HEK293 (cell line): Measurements from ENCODE around the gene YIPF1.

Experiments used
- CTCF ChIA-PET: fragments of 350-600 bp; formaldehyde crosslinking; extraction: SDS; loops from one replicate; lab custom pipeline; 2021; ENCODE audit warnings: antibody characterized with exemption; lab: Yijun Ruan, JAX
- POLR2A ChIA-PET: fragments of 300-600 bp; formaldehyde crosslinking; extraction: SDS; loops from one replicate; lab custom pipeline; 2020; ENCODE audit warnings: antibody characterized with exemption, inconsistent platforms; lab: Yijun Ruan, JAX
- H3K27ac ChIP-seq: fragments of 200-500 bp; sonication (Bioruptor generic); 2 replicates; pipeline ENCODE4 v1.5.1; 2014; ENCODE audit warnings: low read depth, low read length, control low read depth, inconsistent platforms; ENCODE audit errors: extremely low read depth
- H3K36me3 ChIP-seq, 2 experiments: fragments of 200-500 bp in 1 of 2; sonication (Bioruptor generic) in 1 of 2; 1 replicate in 1 of 2; 2 replicates in 1 of 2; pipeline ENCODE4 v1.5.1; 2014 to 2017; ENCODE audit warnings: inconsistent platforms in 2 of 2, low read length in 2 of 2; ENCODE audit not compliant: control insufficient read depth in 2 of 2, insufficient read depth in 1 of 2
- H3K4me1 ChIP-seq: fragments of 200-500 bp; sonication (Bioruptor generic); 2 replicates; pipeline ENCODE4 v1.5.1; 2014; ENCODE audit warnings: mild to moderate bottlenecking, low read length, inconsistent platforms; ENCODE audit not compliant: control insufficient read depth, insufficient read depth
- H3K4me3 ChIP-seq: 2 replicates; pipeline ENCODE4 v1.5.1; 2011; ENCODE audit warnings: low read depth, mild to moderate bottlenecking, control low read depth, low read length, moderate library complexity
- H3K9me3 ChIP-seq: fragments of 200-500 bp; sonication (Bioruptor generic); 2 replicates; pipeline ENCODE4 v1.5.1; 2014; ENCODE audit warnings: low read depth, low read length, inconsistent platforms; ENCODE audit not compliant: control insufficient read depth, insufficient read depth
- EGR2 ChIP-seq: fragments of 450-650 bp; formaldehyde crosslinking; IDR thresholded peaks from 2 replicates; pipeline ENCODE4 v1.5.1; 2016; ENCODE audit warnings: low read depth, missing biosample characterization, missing genetic modification characterization
- FEZF1 ChIP-seq: fragments of 450-650 bp; formaldehyde crosslinking; IDR thresholded peaks from 2 replicates; pipeline ENCODE4 v1.5.1; 2016; ENCODE audit warnings: missing biosample characterization, missing genetic modification characterization
- MYNN ChIP-seq: fragments of 450-650 bp; formaldehyde crosslinking; IDR thresholded peaks from 2 replicates; pipeline ENCODE4 v1.5.1; 2016; ENCODE audit warnings: missing biosample characterization, missing genetic modification characterization, borderline replicate concordance
- SCRT1 ChIP-seq: fragments of 450-650 bp; formaldehyde crosslinking; IDR thresholded peaks from 2 replicates; pipeline ENCODE4 v1.5.1; 2016; ENCODE audit warnings: missing biosample characterization, missing genetic modification characterization, borderline replicate concordance
- SCRT2 ChIP-seq: fragments of 450-650 bp; formaldehyde crosslinking; IDR thresholded peaks from 2 replicates; pipeline ENCODE4 v1.5.1; 2016; ENCODE audit warnings: missing biosample characterization, missing genetic modification characterization
- ZBTB17 ChIP-seq: fragments of 450-650 bp; formaldehyde crosslinking; IDR thresholded peaks from 2 replicates; pipeline ENCODE4 v1.5.1; 2016; ENCODE audit warnings: missing biosample characterization, missing genetic modification characterization
- ZBTB8A ChIP-seq: fragments of 450-650 bp; formaldehyde crosslinking; IDR thresholded peaks from 2 replicates; pipeline ENCODE4 v1.5.1; 2016; ENCODE audit warnings: missing biosample characterization, missing genetic modification characterization
- ZFHX2 ChIP-seq: fragments of 450-650 bp; formaldehyde crosslinking; conservative IDR thresholded peaks from 2 replicates; pipeline ENCODE4 v1.5.1; 2016; ENCODE audit warnings: missing biosample characterization, missing genetic modification characterization
- ZFP3 ChIP-seq: fragments of 450-650 bp; formaldehyde crosslinking; IDR thresholded peaks from 2 replicates; pipeline ENCODE4 v1.5.1; 2016; ENCODE audit warnings: low read depth, missing biosample characterization, missing genetic modification characterization
- ZIC2 ChIP-seq: fragments of 450-650 bp; formaldehyde crosslinking; IDR thresholded peaks from 2 replicates; pipeline ENCODE4 v1.5.1; 2016; ENCODE audit warnings: missing biosample characterization, missing genetic modification characterization
- ZNF23 ChIP-seq: fragments of 450-650 bp; formaldehyde crosslinking; IDR thresholded peaks from 2 replicates; pipeline ENCODE4 v1.5.1; 2016; ENCODE audit warnings: missing biosample characterization, missing genetic modification characterization, borderline replicate concordance
- ZNF335 ChIP-seq: fragments of 450-650 bp; formaldehyde crosslinking; conservative IDR thresholded peaks from 2 replicates; pipeline ENCODE4 v1.5.1; 2016; ENCODE audit warnings: missing biosample characterization, missing genetic modification characterization
- ZNF423 ChIP-seq: fragments of 450-650 bp; formaldehyde crosslinking; IDR thresholded peaks from 2 replicates; pipeline ENCODE4 v1.5.1; 2016; ENCODE audit warnings: missing biosample characterization, missing genetic modification characterization
- ZNF561 ChIP-seq: fragments of 450-650 bp; IDR thresholded peaks from 2 replicates; pipeline ENCODE4 v1.5.1; 2018; ENCODE audit warnings: missing biosample characterization, missing genetic modification characterization, borderline replicate concordance
- ZNF654 ChIP-seq: fragments of 450-650 bp; formaldehyde crosslinking; IDR thresholded peaks from 2 replicates; pipeline ENCODE4 v1.5.1; 2016; ENCODE audit warnings: low read depth, missing biosample characterization, missing genetic modification characterization
- ZNF677 ChIP-seq: fragments of 450-650 bp; IDR thresholded peaks from 2 replicates; pipeline ENCODE4 v1.5.0; 2018; ENCODE audit warnings: missing biosample characterization, mild to moderate bottlenecking, missing genetic modification characterization, moderate library complexity
- ZNF701 ChIP-seq: fragments of 450-650 bp; formaldehyde crosslinking; IDR thresholded peaks from 2 replicates; pipeline ENCODE4 v1.5.1; 2016; ENCODE audit warnings: missing biosample characterization, missing genetic modification characterization
- ZXDB ChIP-seq: fragments of 450-650 bp; formaldehyde crosslinking; IDR thresholded peaks from 2 replicates; pipeline ENCODE4 v1.5.1; 2016; ENCODE audit warnings: missing biosample characterization, missing genetic modification characterization
- TF ChIP-seq, protein P1 (sequence below): fragments of 450-650 bp; formaldehyde crosslinking; IDR thresholded peaks from 2 replicates; pipeline ENCODE4 v1.5.1; 2016; ENCODE audit warnings: missing biosample characterization, missing genetic modification characterization
- TF ChIP-seq, protein P2 (sequence below): fragments of 450-650 bp; formaldehyde crosslinking; IDR thresholded peaks from 2 replicates; pipeline ENCODE4 v1.5.1; 2016; ENCODE audit warnings: missing biosample characterization, missing genetic modification characterization
- TF ChIP-seq, protein P3 (sequence below): fragments of 450-650 bp; formaldehyde crosslinking; IDR thresholded peaks from 2 replicates; pipeline ENCODE4 v1.5.1; 2017; ENCODE audit warnings: missing biosample characterization, missing genetic modification characterization

Gene YIPF1

DNA sequence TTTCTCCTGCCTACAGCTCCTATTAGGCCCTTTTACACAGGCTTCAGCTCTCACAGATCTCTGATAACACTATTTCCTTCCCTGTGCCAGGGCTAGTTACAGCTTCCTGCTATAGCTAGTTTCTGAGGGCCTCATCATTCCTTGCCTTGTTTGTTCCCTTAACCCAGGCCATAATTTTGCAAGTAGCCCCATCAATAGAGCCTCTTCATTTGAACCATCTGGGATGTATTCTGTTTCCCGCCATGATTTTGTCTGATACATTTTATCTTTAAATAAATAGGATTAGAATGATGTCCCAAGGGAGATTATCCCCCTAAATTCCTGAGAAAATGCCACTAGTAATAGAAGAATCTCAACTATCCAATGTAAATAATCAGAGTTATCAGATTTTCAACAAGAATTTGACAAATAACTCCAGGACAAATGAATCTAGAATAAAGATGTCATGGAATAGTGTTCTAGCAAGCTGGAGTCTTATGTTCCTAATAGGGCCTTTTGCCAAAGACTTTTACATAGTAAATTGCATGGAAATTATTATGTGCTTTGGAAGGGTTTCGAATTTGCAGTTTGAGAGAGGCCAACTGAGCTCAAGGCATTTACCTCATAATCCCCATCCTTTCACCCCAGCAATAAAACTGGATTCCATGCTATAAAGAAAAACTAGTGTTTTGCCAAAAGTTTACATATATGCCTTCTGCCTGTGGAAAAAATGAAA is 39.8 kb upstream of the YIPF1 start:
- CTCF ChIA-PET: no interaction called here
- no peaks in the 10 kb centered on the region for H3K9me3 ChIP-seq
- no peak overlapping the region for H3K4me3 ChIP-seq
- no peak overlapping the region for H3K27ac ChIP-seq
- peaks cover 13 to 50% of the 10 kb centered on the region in 2 experiments for H3K36me3 ChIP-seq
- POLR2A ChIA-PET: no interaction called here
- no peak for TF ChIP-seq ZBTB17 (tag by site-specific recombination)
- no peak for TF ChIP-seq ZIC2 (tag by site-specific recombination)
- no peak for TF ChIP-seq ZNF23 (tag by site-specific recombination)
- no peak for TF ChIP-seq ZNF335 (tag by site-specific recombination)
- TF ChIP-seq FEZF1 (tag by site-specific recombination): no peak
- no peak for TF ChIP-seq MYNN (tag by site-specific recombination)
- no peak for TF ChIP-seq ZNF677 (tag by site-specific recombination)
- TF ChIP-seq, protein P1, sequence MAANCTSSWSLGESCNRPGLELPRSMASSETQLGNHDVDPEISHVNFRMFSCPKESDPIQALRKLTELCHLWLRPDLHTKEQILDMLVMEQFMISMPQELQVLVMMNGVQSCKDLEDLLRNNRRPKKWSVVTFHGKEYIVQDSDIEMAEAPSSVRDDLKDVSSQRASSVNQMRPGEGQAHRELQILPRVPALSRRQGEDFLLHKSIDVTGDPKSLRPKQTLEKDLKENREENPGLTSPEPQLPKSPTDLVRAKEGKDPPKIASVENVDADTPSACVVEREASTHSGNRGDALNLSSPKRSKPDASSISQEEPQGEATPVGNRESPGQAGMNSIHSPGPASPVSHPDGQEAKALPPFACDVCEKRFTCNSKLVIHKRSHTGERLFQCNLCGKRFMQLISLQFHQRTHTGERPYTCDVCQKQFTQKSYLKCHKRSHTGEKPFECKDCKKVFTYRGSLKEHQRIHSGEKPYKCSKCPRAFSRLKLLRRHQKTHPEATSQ (tag by site-specific recombination): no peak
- no peak for TF ChIP-seq EGR2 (tag by site-specific recombination)
- TF ChIP-seq ZNF701 (tag by site-specific recombination): no peak
- TF ChIP-seq ZBTB8A: no peak
- no peak for TF ChIP-seq ZNF423 (tag by site-specific recombination)
- no peak for TF ChIP-seq ZNF561 (tag by site-specific recombination)
- no peak for TF ChIP-seq ZFHX2 (tag by site-specific recombination)
- TF ChIP-seq, protein P2, sequence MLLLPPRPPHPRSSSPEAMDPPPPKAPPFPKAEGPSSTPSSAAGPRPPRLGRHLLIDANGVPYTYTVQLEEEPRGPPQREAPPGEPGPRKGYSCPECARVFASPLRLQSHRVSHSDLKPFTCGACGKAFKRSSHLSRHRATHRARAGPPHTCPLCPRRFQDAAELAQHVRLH (tag by site-specific recombination): no peak
- TF ChIP-seq, protein P3, sequence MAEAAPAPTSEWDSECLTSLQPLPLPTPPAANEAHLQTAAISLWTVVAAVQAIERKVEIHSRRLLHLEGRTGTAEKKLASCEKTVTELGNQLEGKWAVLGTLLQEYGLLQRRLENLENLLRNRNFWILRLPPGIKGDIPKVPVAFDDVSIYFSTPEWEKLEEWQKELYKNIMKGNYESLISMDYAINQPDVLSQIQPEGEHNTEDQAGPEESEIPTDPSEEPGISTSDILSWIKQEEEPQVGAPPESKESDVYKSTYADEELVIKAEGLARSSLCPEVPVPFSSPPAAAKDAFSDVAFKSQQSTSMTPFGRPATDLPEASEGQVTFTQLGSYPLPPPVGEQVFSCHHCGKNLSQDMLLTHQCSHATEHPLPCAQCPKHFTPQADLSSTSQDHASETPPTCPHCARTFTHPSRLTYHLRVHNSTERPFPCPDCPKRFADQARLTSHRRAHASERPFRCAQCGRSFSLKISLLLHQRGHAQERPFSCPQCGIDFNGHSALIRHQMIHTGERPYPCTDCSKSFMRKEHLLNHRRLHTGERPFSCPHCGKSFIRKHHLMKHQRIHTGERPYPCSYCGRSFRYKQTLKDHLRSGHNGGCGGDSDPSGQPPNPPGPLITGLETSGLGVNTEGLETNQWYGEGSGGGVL: no peak
- TF ChIP-seq ZNF654 (tag by site-specific recombination): no peak
- no peak for TF ChIP-seq ZFP3 (tag by site-specific recombination)
- no peaks in the 10 kb centered on the region for H3K4me1 ChIP-seq

DNA sequence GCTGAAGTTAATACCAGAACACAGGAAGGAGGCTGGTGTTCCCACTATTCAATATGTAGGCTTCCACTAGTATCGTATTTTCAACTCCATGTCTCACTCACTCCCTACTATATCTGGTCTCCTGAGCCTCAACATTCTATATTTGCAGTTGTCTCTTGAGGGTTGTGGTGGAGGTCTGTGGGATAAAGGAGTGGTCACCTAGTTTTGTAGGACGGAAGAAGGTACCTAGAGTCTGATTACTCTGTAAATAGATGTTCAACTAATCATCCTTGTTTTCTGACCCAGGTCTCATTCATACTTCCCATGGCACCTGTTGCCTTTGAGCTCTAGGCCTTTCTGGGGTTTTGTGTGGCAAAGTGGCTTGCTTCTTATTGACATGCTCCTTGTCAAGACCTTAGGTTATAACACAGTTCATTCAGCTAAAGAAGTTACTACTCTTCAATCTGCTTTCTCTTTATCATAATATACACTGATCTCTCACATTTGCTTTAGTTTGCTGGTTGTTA is 37.8 kb upstream of the YIPF1 start:
- ChIA-PET POLR2A (interaction anchor here (0.9 kb wide), 1 partner anchor 18 kb away, joined by 3 read pairs; the partner anchor contains the start of gene IFT25), CTCF (interaction anchor here (0.6 kb wide), 1 partner anchor 33 kb away, joined by 3 read pairs; no protein-coding TSS in a partner anchor)
- Histone ChIP-seq H3K27ac (no peak overlapping the region), H3K4me3 (no peak overlapping the region), H3K36me3 (peaks cover 19 to 64% of the 10 kb centered on the region in 2 experiments), H3K9me3 (no peaks in the 10 kb centered on the region), H3K4me1 (no peaks in the 10 kb centered on the region)
- TF ChIP-seq ZXDB (no peak), SCRT2 (tag by site-specific recombination) (peak; percentile 58), SCRT1 (tag by site-specific recombination) (peak; percentile 52; the same call in 1 of the 2 replicates)
